ENCODE data around the gene RBM27.

GRCh38 chr5:146222005-146222404 lies 18.6 kb downstream of the RBM27 start:
- TF ChIP-seq ELK1 (IDR thresholded peaks at IDR 0.05; ENCODE audit: low read depth, low read length) = no peak
- no peak for TF ChIP-seq CTCF (IDR thresholded peaks at IDR 0.05 in 2 of 3, conservative IDR thresholded peaks at IDR 0.05 in 1 of 3; ENCODE audit: control insufficient read depth in 2 of 3, extremely low read depth in 1 of 3, insufficient read depth in 1 of 3, low read depth in 3 of 3, low read length in 3 of 3)
- no peak for TF ChIP-seq FOS (IDR thresholded peaks at IDR 0.05; ENCODE audit: borderline replicate concordance, extremely low read depth, insufficient read length)
- no peak for TF ChIP-seq MEF2A (IDR thresholded peaks at IDR 0.05; ENCODE audit: insufficient read depth, low read depth, low read length)
